Liver (tissue), 3 donors: ENCODE measurements around the gene PRIMPOL.

Experiments
- CTCF ChIP-seq: fragments of 150-350 bp; IDR thresholded peaks from 2 replicates; pipeline ENCODE4 v1.5.1; 2017; ENCODE audit warnings: improper control_type of control experiment, low read depth, low read length; ENCODE audit not compliant: missing input control
- EGR1 ChIP-seq, 2 donors: IDR thresholded peaks; 2 replicates each; pipeline ENCODE4 v1.6.1; 2016 to 2018; ENCODE audit warnings: antibody characterized with exemption in 2 of 2, low read depth in 2 of 2
- GABPA ChIP-seq, 2 donors: IDR thresholded peaks in 1 of 2; conservative IDR thresholded peaks in 1 of 2; 2 replicates each; pipeline ENCODE4 v1.6.1; 2016; ENCODE audit warnings: antibody characterized with exemption in 2 of 2, mild to moderate bottlenecking in 1 of 2, moderate library complexity in 1 of 2
- JUND ChIP-seq, 2 donors: IDR thresholded peaks; 2 replicates each; pipeline ENCODE4 v1.6.1; 2016; ENCODE audit warnings: antibody characterized with exemption in 2 of 2
- MAX ChIP-seq: IDR thresholded peaks from 2 replicates; pipeline ENCODE4 v1.6.1; 2016; ENCODE audit warnings: antibody characterized with exemption
- TAF1 ChIP-seq: conservative IDR thresholded peaks from 2 replicates; pipeline ENCODE4 v1.6.1; 2016; ENCODE audit warnings: antibody characterized with exemption, mild to moderate bottlenecking
- TF ChIP-seq, protein P1 (sequence below): IDR thresholded peaks from 2 replicates; pipeline ENCODE4 v1.6.1; 2016; ENCODE audit warnings: antibody characterized with exemption
- donor health status: healthy.
- donor health status: healthy.

DNA sequence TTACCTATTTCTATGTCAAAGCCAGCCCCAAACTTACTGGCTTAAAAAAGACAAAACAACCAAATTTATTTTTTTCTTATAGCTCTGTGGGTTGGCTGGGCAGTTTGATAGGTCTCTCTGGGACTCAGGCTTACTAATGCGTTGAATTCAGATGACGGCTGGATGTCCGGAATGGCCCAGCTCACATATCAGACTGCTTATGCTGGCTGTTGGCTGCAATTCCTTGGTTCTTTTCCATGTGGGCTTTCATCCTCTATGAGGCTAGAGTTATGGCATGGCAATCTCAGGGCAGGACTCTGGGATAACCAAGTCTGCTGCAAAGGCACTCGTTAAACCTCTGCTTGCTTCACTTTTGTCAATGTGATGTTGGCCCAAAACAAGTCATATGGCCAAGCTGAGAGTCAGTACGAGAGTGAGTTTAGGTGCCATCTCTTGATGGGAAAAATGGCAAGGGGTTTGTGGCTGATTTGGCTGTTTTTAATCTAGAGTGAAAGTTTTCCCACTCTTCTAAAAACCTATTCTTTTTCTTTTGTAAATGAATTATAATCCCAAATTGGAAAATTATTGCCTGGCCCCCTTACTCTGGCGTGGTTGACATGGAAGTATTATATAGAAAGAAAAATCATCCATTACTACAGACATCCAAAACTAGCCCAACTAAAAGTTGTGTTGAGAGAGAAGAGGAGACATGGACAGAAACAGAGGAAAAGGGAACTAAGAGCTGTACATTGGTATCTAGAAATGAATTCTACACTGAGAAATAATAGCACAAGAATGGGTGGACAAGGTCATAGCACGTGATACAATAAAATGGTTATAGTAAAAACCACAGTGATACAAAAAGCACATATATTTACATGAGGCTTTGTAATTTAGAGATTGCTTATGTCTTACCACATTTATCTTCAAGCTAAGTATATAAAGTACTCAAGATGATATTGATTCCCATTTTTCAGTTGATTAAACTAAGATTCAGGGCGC is 6.6 kb downstream of the PRIMPOL start:
- TF ChIP-seq MAX (no peak), TAF1 (no peak), CTCF (no peak), EGR1 (IDR thresholded peaks at IDR 0.05; ENCODE audit: low read depth in 2 of 2) (no peak), JUND (IDR thresholded peaks at IDR 0.05) (no peak), GABPA (IDR thresholded peaks at IDR 0.05 in 1 of 2, conservative IDR thresholded peaks at IDR 0.05 in 1 of 2) (no peak)
- TF ChIP-seq, protein P1, sequence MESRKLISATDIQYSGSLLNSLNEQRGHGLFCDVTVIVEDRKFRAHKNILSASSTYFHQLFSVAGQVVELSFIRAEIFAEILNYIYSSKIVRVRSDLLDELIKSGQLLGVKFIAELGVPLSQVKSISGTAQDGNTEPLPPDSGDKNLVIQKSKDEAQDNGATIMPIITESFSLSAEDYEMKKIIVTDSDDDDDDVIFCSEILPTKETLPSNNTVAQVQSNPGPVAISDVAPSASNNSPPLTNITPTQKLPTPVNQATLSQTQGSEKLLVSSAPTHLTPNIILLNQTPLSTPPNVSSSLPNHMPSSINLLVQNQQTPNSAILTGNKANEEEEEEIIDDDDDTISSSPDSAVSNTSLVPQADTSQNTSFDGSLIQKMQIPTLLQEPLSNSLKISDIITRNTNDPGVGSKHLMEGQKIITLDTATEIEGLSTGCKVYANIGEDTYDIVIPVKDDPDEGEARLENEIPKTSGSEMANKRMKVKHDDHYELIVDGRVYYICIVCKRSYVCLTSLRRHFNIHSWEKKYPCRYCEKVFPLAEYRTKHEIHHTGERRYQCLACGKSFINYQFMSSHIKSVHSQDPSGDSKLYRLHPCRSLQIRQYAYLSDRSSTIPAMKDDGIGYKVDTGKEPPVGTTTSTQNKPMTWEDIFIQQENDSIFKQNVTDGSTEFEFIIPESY: no peak
